CD4-positive, alpha-beta T cell treated with Interleukin-21 for 1 hour (primary cell): ENCODE data around the gene TFAP2A.

ENCODE experiments used
- DNase-seq: peaks from one replicate; pipeline ENCODE4 v3.0.0-alpha.2; 2020

Gene TFAP2A

DNA sequence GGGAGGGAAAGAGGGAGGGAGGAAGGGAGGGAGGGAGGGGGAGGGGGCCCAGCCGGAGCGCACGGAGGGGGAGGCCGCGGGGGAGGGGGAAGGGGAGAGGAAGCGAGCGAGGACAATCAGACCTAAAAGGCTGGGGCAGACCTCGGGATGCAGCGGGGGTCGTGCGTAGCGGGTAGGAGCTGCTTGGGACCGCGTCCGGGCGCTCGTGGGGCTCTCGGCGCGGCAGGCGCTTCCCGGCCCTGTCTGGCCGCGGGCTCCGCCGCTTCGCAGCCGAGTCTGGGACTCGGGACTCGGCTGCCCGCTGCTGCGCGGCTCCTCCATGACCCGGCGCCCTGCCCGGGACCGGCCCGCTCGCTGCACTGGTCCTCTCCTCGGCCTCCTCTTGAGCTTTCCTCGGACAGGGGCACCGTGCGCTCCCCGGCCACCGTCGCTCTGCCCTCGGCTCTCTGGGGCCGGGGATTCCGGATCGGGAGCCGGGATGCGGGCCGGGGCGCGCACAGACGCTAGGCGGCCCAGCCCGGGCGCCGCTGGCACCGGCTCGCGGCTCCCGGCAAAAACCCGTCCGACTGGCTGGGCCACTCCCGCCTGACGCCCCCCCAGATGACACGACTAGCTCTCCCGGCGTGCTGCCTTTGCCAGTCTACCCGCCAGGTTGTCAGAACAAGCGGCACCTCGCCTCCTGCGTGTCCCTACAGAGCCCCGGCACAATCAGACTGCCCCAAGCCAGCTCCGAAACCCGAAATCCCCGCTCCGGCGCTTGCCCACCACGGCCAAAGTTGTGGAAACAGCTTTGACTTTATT lies 2.2 kb downstream of the TFAP2A start:
- DNase-seq, result no peak

- DNase-seq, result peak; percentile 58
Measured at GRCh38 chr6:10411971-10412460, 2.9 kb downstream of the TFAP2A start.

DNA sequence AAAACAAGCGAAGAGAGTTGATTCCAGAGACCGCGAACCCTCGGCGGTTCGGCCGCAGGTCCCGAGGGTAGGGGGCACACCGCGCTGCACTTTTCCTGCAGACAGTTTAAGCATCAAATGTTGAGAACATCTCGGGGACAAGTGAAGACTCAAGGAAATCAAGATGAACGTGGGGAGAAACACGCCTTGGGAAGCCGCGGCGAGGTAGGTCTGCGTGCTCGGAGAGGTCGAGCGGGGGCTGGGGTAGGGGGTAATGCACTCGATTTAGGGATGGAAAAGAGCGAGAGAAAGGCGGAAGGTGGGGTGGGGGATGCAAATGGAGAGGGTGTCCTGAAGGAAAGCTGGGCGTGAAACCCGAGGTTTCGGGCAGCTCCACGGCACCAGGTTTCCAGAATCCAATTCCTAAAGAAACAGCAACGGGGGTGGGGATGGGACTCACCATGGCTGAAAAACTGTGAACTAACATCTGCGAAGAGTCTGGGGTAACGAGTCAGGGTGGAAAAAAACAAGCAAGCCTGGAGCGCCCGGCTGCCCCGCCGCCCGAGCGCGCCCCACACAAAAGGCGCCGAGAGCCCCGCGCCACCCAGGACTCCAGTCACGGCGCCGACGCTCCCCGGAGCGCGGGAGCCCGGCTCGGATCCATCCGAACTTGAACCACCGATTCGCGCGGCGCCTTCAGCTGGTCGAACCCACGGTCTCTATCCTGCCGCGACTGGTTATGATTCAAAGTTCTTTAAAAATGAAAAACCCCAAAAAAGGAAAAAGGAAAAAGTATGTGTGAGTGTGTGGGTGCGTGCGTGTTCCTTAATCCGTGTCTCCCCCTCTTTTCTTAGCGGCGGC lies 3.5 kb downstream of the TFAP2A start:
- DNase-seq, result no peak

DNA sequence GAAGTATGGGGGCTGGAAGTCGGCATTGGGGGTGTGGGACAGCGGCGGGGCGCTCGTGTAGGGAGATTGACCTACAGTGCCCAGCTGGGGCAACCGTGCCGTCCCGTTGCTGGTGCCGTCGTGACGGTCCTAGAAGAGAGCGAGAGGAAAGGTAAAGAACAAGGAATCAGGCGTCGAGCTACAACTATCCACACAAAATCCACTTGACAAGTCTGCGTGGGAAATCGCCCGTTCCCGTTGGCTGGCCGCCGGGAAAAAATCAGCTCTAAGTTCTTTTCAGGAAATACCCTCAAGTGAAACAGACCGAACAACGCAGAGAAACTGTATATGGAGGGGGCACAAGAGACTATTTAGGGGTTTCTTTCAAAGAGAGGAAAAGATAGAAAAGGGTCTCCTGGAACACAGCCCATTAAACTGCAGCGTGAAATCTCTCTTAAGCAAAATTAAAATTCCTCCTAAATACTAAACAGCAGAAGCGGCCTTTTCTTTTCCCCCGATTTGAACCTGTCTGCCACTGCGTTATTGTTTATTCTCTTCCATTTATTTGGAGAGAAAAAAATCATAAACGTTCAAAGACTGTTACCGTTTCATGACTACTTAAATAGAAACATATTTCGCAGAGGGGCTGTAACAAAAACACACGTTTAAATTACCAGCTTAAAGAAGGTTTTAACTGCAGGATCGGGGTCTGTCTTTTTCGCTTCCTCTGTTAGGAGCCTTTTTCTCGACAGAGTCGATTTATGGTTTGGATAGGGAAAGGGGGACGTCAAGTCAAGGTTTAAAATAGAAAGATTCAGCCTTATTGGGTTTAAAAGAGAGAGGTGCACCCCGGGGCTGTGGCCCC lies 4.4 kb downstream of the TFAP2A start:
- DNase-seq, result no peak

GRCh38 chr6:10409731-10410206 lies 5.1 kb downstream of the TFAP2A start:
- no peak for DNase-seq

DNA sequence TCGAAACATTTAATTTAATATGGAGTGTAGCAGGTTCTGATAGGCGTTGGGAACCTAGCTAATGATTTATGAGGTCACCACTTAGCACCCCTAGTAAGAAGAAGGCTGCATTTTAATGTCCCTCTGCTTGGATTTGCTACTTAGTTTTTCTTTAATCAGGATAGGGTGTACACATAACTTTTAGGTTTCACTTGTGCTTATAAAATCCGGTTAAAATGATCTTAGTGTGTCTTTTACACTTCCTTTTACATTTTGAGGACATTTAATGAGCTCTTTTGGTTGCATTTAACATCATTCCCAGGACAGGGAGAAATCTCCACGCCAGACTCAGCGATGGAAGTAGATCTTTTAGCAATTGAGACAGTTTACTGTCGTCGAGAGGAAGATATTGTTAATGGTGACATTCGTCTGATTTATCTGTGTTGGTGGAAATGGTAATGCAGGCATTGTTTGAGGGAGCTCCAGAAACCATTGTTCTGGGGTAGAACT lies 5.6 kb downstream of the TFAP2A start:
- no peak for DNase-seq

DNA sequence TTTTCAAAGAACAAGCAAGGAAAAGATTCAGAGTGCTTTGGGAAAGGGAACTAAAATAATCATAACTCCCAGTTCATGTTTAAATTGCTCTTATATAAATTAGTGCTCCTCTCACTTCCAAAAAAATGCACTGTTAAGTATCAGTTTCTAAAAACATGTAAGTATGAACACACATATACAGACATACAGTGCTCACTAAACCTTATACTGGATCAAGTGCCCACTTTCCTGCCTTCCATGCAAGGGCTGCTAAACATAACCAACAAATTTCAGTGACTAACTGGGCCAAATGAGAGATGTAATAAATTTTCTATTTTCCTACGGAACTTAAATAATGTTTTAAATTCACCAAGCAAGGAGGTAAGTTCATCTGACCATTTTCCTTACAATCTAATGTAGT lies 6.4 kb downstream of the TFAP2A start:
- DNase-seq, result no peak

DNA sequence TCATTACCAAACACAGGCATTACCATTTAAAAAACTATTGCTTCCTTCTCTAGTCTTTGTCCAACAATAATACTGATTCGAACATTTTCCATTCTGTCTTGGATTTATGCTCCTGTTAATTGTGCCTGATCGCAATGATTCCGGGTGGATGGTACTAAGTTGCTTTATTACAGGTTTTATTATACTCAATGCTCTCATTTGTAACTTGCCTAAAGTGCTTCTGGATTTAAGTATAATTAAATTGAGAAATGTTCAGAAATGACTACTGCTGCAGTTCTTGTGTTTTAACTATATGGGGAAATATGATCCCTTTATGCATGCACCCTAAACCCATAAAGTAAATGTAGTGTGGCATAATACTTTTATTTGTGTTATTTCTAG lies 7.2 kb downstream of the TFAP2A start:
- DNase-seq, result no peak

DNA sequence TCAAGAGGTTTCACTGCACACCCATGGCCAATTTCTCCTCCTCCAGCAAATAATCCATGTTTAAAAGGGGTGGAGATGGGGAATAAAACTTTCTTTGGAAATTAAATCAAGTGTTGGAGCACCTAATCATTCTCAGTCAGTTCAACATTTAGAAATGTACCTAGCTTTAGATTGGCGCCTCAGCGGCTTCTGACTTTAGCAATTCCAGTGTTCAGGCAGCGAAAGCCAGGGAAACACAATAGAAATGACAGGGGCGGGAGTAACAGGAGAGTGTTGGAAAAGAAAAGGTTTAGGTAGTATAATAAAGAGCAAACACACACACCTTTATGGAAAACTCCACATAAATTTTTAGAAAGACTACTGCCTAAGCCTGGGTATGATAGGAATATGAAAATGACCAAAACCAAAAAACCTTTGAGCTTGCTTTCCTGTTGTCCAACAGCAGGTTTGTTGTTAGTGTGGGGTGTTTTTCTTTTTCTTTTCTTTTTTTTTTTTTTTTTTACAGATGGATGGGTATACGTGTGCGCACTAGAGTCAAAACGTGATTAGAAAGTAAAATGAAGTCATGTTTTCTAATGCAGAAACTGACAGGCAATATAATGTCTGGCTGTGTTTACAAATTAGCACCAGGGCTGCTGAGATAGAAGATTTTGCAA lies 7.7 kb downstream of the TFAP2A start:
- DNase-seq, result no peak

- DNase-seq, result no peak
Measured at GRCh38 chr6:10406556-10406955, 8.3 kb downstream of the TFAP2A start.

DNA sequence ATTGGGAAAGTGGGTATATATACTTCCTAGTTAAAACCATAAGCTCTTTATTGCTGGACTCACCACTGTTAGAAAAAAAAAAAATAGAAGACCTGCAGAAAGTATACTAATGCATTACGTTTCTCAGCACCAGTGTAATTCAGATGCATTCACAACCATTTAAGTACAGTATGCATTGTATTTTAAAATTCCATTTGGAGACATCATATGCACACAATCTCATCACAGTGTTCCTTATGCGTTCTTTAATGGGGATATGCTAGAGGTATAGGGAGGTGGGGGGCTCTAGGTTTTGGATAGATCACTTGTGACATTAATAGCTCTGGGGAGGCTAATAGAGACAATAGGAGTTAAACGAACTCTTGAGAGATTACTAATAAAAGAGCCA lies 9.4 kb downstream of the TFAP2A start:
- no peak for DNase-seq

GRCh38 chr6:10404799-10405512 lies 9.9 kb downstream of the TFAP2A start:
- no peak for DNase-seq

- peak; percentile 86 for DNase-seq
Measured at GRCh38 chr6:10404107-10404798, 10.6 kb downstream of the TFAP2A start.

DNA sequence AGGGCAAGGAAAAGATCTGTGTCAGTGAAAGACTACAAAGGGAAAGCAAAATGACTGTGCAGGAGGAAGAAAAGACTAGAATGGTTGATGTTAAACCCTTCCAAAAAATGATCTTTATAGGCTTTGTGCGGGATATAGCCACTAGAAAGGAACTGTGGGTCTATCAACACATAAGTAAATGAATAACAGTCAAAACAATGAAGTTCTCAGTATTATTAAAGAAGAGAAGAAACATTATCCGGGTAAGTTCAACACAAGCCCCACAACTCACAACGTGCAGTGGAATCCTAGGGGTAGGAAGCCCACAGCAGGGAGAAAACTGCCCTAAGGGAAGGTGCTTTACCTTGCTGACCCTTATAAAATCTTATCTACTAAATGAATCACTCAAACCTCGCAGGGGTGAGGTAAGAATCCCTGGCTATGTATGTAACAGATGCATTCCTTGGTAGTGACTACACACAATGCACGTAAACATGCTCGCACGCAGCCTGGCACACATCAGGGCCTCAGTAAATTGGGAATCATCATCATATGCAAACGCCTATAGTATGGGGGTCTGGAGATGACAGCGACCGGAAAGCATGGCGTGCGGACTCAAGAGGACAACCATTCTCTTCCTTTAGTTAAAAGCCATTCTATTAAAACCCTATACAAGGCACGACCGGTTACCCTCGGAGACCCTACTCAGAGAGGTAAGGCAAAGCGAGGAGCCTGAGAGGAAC lies 11.3 kb downstream of the TFAP2A start:
- DNase-seq, result no peak

DNA sequence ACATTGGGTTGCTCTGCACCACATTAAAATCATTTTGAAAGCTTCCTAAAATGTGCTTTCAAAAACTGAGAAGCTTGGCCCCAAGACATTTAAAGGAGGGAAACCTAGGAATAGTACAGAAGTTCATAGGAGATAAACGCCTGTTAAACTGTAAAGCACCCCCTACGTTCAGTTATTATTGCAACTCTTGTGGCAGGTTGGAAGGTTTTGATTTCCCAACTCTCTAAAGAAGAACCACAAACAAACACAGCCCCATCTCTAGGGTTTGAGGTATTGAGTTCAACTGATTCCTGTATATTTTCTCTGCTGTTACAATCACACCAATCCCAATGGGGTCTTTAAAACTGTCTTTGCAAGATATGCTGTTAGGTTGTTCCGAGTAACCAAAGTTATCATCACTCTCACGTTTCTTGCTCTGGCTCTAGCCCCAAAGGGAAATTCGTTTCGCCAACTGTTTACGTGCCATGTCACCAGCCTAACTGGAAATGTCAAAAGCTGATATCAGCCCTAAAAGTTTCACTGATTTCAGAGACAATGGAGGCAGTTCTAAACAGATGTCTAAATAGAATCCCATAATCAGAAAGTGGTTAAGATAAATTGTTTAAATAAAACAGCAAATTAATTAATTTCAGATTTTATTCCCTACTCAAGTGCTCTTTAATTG lies 12.1 kb downstream of the TFAP2A start:
- no peak for DNase-seq

DNA sequence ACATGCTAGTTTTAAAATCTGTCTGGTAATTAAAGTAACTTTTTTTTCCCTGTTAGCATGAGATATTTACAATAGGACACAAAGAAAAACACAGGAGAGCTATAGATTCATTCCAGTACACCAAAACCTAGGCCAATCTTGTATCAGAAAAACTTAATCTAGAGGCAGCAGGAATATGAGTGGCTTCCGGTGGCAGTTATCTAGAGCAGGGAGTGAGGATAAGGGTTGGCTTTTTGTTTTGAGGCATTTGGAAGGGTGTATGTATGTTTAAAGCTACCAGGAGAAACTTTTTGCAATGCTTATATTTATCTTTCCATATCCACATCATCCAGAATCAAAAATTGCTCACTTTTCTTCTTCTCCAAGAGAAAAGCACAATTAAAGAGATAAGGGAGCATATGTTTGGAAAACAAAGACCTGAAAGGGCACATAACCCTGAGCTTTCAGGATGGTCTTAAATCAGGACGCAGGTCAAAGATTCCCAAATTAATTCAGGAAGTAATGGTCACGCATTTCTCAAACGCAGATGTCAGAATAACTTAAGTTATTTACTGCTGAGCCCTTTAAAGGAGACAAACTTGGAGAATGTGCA lies 13.1 kb downstream of the TFAP2A start:
- no peak for DNase-seq

- DNase-seq, result no peak
Measured at GRCh38 chr6:10401004-10401536, 13.8 kb downstream of the TFAP2A start.

DNA sequence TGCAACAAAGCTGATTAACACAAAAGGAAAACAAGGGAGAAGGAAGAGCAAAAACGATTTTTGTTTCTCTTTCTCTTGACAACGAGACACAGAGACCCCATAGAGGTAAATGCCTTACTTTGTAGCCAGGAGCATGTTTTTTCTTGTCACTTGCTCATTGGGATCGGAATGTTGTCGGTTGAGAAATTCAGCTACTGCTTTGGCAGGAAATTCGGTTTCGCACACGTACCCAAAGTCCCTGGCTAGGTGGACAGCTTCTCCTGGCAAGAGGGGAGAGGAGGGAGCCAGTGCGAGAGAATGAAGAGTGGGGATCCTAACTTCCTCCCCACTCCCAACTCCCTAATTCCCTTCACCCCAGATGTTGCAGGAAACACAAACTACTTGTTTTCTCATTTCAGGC lies 14.5 kb downstream of the TFAP2A start:
- DNase-seq, result no peak

DNA sequence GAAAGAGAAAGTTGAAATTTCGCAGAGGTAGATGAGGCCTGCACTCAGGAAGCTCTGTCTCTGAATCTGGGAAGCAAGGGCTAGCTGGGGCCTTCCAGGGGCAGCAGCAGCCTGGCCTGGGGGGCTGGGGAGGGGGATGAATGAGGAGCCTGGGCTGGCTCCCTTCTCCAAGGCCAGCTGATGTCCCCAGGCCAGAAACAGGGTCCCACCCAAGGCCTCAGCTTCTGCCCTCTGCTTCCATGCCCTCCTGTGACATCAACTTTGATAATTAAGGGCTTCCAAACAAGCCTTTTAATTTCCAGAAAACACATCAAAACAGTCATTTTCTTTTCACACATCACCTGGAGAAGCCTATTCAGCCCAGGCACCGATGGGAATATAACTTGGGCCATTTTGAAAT lies 15.4 kb downstream of the TFAP2A start:
- DNase-seq, result no peak
